HepG2 (cell line): Measurements from ENCODE around the gene AMDHD1. TPM values are rescaled to one million over a fixed set of nuclear protein-coding genes. Genes with fewer than 3 reads are reported as not detected.
A peak's percentile ranks its signal among the peaks of the same experiment; 100 is the strongest.

Experiments
- HOXA9 ChIP-seq: sonication (generic); formaldehyde crosslinking; IDR thresholded peaks from 2 replicates; pipeline ENCODE4 v1.8.1; 2022; ENCODE audit warnings: missing genetic modification reagents, mild to moderate bottlenecking, moderate library complexity, borderline replicate concordance
- NFIB ChIP-seq: sonication (generic); formaldehyde crosslinking; IDR thresholded peaks from 2 replicates; pipeline ENCODE4 v1.9.0; 2021; ENCODE audit warnings: missing genetic modification reagents, mild to moderate bottlenecking, borderline replicate concordance
- NR1H2 ChIP-seq: sonication (generic); formaldehyde crosslinking; IDR thresholded peaks from 2 replicates; pipeline ENCODE4 v1.8.1; 2022; ENCODE audit warnings: low read depth, missing genetic modification reagents, borderline replicate concordance
- RFXAP ChIP-seq: sonication (generic); formaldehyde crosslinking; IDR thresholded peaks from 2 replicates; pipeline ENCODE4 v1.4.0; 2020; ENCODE audit warnings: missing genetic modification reagents, borderline replicate concordance
- SOX13 ChIP-seq, 3 experiments: fragments of 450-650 bp in 1 of 3; sonication (generic) in 1 of 3; formaldehyde crosslinking in 1 of 3; IDR thresholded peaks in 2 of 3; conservative IDR thresholded peaks in 1 of 3; 2 replicates each; pipeline versions ENCODE4 v1.5.0 to v1.6.1; 2016 to 2020; ENCODE audit warnings: antibody characterized with exemption in 1 of 3, mild to moderate bottlenecking in 1 of 3, missing compliant biosample characterization in 1 of 3, missing genetic modification reagents in 1 of 3, moderate library complexity in 1 of 3
- ZBTB7B ChIP-seq: sonication (generic); formaldehyde crosslinking; IDR thresholded peaks from 2 replicates; pipeline ENCODE4 v1.4.0; 2020; ENCODE audit warnings: missing genetic modification reagents
- ZFP90 ChIP-seq: sonication (generic); formaldehyde crosslinking; IDR thresholded peaks from 2 replicates; pipeline ENCODE4 v1.8.0; 2022; ENCODE audit warnings: missing genetic modification reagents, mild to moderate bottlenecking, inconsistent platforms, borderline replicate concordance
- ZFY ChIP-seq: sonication (generic); formaldehyde crosslinking; IDR thresholded peaks from 2 replicates; pipeline ENCODE4 v1.4.0; 2020; ENCODE audit warnings: missing genetic modification reagents
- ZNF136 ChIP-seq: sonication (generic); formaldehyde crosslinking; IDR thresholded peaks from 2 replicates; pipeline ENCODE4 v1.8.1; 2022; ENCODE audit warnings: low read depth, mild to moderate bottlenecking, moderate library complexity, missing genetic modification reagents
- ZNF160 ChIP-seq: sonication (generic); formaldehyde crosslinking; IDR thresholded peaks from 2 replicates; pipeline ENCODE4 v1.8.0; 2022; ENCODE audit warnings: mild to moderate bottlenecking, inconsistent platforms, missing genetic modification reagents
- ZNF607 ChIP-seq: sonication (generic); formaldehyde crosslinking; IDR thresholded peaks from 2 replicates; pipeline ENCODE4 v1.5.1; 2020; ENCODE audit warnings: missing genetic modification reagents, mild to moderate bottlenecking, borderline replicate concordance
- ZNF614 ChIP-seq: IDR thresholded peaks from 2 replicates; pipeline ENCODE4 v1.6.1; 2018; ENCODE audit warnings: missing biosample characterization, missing genetic modification reagents, inconsistent platforms, borderline replicate concordance
- ZNF83 ChIP-seq: sonication (generic); formaldehyde crosslinking; IDR thresholded peaks from 2 replicates; pipeline ENCODE4 v1.4.0; 2020; ENCODE audit warnings: missing genetic modification reagents, mild to moderate bottlenecking, borderline replicate concordance
- ZSCAN12 ChIP-seq: sonication (generic); formaldehyde crosslinking; IDR thresholded peaks from 2 replicates; pipeline ENCODE4 v1.9.0; 2021; ENCODE audit warnings: mild to moderate bottlenecking, missing genetic modification reagents
- ZSCAN21 ChIP-seq: sonication (generic); formaldehyde crosslinking; IDR thresholded peaks from 2 replicates; pipeline ENCODE4 v1.8.0; 2022; ENCODE audit warnings: mild to moderate bottlenecking, missing genetic modification reagents, moderate library complexity, borderline replicate concordance
- ZSCAN25 ChIP-seq: sonication (generic); formaldehyde crosslinking; IDR thresholded peaks from 2 replicates; pipeline ENCODE4 v1.8.0; 2022; ENCODE audit warnings: mild to moderate bottlenecking, missing genetic modification reagents
- ZSCAN29 ChIP-seq: sonication (generic); formaldehyde crosslinking; conservative IDR thresholded peaks from 2 replicates; pipeline ENCODE4 v1.4.0; 2020; ENCODE audit warnings: mild to moderate bottlenecking, missing genetic modification reagents
- polyA plus RNA-seq, 8 experiments: library from polyadenylated mRNA; depleted of rRNA in 3 of 8; stranded (reverse) in 7 of 8; unstranded in 1 of 8; fragments of >200 nt; fragmentation: Illumina TruSeq in 4 of 8; extraction: Trizol in 4 of 8; gene quantifications; 2 replicates each; pipeline versions ENCODE4 v1.2.1 to v1.2.3, GENCODE V29; 2011 to 2016; ENCODE audit warnings: low read depth in 4 of 8, missing spikeins in 1 of 8, mixed read lengths in 1 of 8; ENCODE audit not compliant: insufficient read depth in 1 of 8
- total RNA-seq, 5 experiments: library from RNA; depleted of rRNA; stranded (reverse); fragments of >200 nt; fragmentation: Illumina TruSeq; extraction: Trizol; gene quantifications; 2 replicates each; pipeline ENCODE4 v1.2.3, GENCODE V29; 2016; ENCODE audit warnings: low read depth in 1 of 5
- TF ChIP-seq, protein P1 (sequence below): sonication (generic); formaldehyde crosslinking; IDR thresholded peaks from 2 replicates; pipeline ENCODE4 v1.8.0; 2022; ENCODE audit warnings: missing genetic modification reagents, low read depth, mild to moderate bottlenecking, borderline replicate concordance
- TF ChIP-seq, protein P2 (sequence below): sonication (generic); formaldehyde crosslinking; IDR thresholded peaks from 2 replicates; pipeline ENCODE4 v1.5.0; 2020; ENCODE audit warnings: missing genetic modification reagents
- TF ChIP-seq, protein P3 (sequence below): sonication (generic); formaldehyde crosslinking; IDR thresholded peaks from 2 replicates; pipeline ENCODE4 v1.4.0; 2020; ENCODE audit warnings: missing genetic modification reagents
- TF ChIP-seq, protein P4 (sequence below): sonication (generic); formaldehyde crosslinking; IDR thresholded peaks from 2 replicates; pipeline ENCODE4 v1.5.0; 2020; ENCODE audit warnings: mild to moderate bottlenecking, missing genetic modification reagents, borderline replicate concordance

AMDHD1 gene
- total and polyA plus RNA-seq, 2 of the 13 experiments (the other 11 are each of a cell fraction or from before 2014, with no cell fraction given): 6.5 to 29.6 TPM

DNA sequence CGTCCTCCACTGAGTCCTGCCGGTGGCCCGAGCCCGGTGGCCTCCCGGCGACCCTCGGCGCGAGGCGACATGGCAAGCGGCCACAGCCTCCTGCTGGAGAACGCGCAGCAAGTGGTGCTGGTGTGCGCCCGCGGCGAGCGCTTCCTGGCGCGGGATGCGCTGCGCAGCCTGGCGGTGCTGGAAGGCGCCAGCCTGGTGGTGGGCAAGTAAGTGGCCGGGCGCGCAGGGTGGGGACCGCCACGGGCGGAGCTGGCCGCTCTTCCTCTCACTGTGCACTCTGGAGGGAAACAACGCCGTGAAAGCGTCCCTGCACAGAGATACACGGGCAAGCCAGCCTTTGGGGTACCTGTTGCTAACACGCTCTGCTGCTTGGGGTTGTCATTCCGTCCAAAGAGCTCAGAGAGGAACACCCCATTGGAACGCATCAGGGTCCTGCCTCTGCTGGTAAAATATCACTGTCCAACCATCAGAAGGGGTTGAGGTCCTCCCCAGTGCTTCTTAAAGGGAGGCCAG is at the start of gene AMDHD1 (continued):
- TF ChIP-seq, protein P1, sequence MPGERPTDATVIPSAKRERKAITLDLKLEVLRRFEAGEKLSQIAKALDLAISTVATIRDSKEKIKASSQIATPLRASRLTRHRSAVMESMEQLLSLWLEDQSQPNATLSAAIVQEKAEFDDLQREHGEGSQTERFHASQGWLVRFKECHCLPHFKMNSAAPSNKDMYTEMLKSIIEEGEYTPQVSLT (CRISPR knock-in tag): no peak
- TF ChIP-seq ZSCAN12 (CRISPR knock-in tag) (no peak), ZSCAN25 (CRISPR knock-in tag) (0 out of 2 replicates have a peak, but pooled peaks have one; percentile 53), NFIB (CRISPR knock-in tag) (no peak), SOX13 (IDR thresholded peaks at IDR 0.05) (no peak), SOX13 (CRISPR knock-in tag; conservative IDR thresholded peaks at IDR 0.05 in 1 of 2, IDR thresholded peaks at IDR 0.05 in 1 of 2) (0 out of 4 replicates have a peak, but pooled peaks of 1 of the 2 experiments have one; percentile 3), ZNF83 (CRISPR knock-in tag) (no peak), ZNF614 (CRISPR knock-in tag) (no peak), ZFY (CRISPR knock-in tag) (peak; percentile 24), ZBTB7B (CRISPR knock-in tag) (peak; percentile 35; the same call in 1 of the 2 replicates), RFXAP (CRISPR knock-in tag) (peak; percentile 63; the same call in 1 of the 2 replicates), ZSCAN21 (no peak; the same call in 1 of the 2 replicates), ZSCAN29 (CRISPR knock-in tag) (no peak), ZNF607 (CRISPR knock-in tag) (peak; percentile 71; the same call in 1 of the 2 replicates), ZFP90 (peak; percentile 66; the same call in 1 of the 2 replicates), HOXA9 (CRISPR knock-in tag) (peak; percentile 30; the same call in 1 of the 2 replicates), ZNF136 (no peak), NR1H2 (CRISPR knock-in tag) (no peak), ZNF160 (CRISPR knock-in tag) (0 out of 2 replicates have a peak, but pooled peaks have one; percentile 76)
- TF ChIP-seq, protein P2, sequence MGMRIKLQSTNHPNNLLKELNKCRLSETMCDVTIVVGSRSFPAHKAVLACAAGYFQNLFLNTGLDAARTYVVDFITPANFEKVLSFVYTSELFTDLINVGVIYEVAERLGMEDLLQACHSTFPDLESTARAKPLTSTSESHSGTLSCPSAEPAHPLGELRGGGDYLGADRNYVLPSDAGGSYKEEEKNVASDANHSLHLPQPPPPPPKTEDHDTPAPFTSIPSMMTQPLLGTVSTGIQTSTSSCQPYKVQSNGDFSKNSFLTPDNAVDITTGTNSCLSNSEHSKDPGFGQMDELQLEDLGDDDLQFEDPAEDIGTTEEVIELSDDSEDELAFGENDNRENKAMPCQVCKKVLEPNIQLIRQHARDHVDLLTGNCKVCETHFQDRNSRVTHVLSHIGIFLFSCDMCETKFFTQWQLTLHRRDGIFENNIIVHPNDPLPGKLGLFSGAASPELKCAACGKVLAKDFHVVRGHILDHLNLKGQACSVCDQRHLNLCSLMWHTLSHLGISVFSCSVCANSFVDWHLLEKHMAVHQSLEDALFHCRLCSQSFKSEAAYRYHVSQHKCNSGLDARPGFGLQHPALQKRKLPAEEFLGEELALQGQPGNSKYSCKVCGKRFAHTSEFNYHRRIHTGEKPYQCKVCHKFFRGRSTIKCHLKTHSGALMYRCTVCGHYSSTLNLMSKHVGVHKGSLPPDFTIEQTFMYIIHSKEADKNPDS (CRISPR knock-in tag): no peak
- TF ChIP-seq, protein P3, sequence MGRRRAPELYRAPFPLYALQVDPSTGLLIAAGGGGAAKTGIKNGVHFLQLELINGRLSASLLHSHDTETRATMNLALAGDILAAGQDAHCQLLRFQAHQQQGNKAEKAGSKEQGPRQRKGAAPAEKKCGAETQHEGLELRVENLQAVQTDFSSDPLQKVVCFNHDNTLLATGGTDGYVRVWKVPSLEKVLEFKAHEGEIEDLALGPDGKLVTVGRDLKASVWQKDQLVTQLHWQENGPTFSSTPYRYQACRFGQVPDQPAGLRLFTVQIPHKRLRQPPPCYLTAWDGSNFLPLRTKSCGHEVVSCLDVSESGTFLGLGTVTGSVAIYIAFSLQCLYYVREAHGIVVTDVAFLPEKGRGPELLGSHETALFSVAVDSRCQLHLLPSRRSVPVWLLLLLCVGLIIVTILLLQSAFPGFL: no peak
- TF ChIP-seq, protein P4, sequence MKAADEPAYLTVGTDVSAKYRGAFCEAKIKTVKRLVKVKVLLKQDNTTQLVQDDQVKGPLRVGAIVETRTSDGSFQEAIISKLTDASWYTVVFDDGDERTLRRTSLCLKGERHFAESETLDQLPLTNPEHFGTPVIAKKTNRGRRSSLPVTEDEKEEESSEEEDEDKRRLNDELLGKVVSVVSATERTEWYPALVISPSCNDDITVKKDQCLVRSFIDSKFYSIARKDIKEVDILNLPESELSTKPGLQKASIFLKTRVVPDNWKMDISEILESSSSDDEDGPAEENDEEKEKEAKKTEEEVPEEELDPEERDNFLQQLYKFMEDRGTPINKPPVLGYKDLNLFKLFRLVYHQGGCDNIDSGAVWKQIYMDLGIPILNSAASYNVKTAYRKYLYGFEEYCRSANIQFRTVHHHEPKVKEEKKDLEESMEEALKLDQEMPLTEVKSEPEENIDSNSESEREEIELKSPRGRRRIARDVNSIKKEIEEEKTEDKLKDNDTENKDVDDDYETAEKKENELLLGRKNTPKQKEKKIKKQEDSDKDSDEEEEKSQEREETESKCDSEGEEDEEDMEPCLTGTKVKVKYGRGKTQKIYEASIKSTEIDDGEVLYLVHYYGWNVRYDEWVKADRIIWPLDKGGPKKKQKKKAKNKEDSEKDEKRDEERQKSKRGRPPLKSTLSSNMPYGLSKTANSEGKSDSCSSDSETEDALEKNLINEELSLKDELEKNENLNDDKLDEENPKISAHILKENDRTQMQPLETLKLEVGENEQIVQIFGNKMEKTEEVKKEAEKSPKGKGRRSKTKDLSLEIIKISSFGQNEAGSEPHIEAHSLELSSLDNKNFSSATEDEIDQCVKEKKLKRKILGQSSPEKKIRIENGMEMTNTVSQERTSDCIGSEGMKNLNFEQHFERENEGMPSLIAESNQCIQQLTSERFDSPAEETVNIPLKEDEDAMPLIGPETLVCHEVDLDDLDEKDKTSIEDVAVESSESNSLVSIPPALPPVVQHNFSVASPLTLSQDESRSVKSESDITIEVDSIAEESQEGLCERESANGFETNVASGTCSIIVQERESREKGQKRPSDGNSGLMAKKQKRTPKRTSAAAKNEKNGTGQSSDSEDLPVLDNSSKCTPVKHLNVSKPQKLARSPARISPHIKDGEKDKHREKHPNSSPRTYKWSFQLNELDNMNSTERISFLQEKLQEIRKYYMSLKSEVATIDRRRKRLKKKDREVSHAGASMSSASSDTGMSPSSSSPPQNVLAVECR (CRISPR knock-in tag): 0 out of 2 replicates have a peak, but pooled peaks have one; percentile 67
